GM18520 (cell line): Measurements from ENCODE around the gene CNOT6.

ENCODE experiments used
- ATAC-seq: cut with Tn5 transposase; IDR thresholded peaks from one replicate; pipeline ENCODE4 v1.9.1; 2021; ENCODE audit not compliant: unreplicated experiment

Gene CNOT6

GRCh38 chr5:180598797-180599589 lies 104.8 kb downstream of the CNOT6 start:
- ATAC-seq: no peak

- ATAC-seq: no peak
Observed at GRCh38 chr5:180599590-180599914, 105.4 kb downstream of the CNOT6 start.

- ATAC-seq: no peak
Observed at GRCh38 chr5:180599981-180600553, 105.9 kb downstream of the CNOT6 start.

GRCh38 chr5:180600554-180601041 lies 106.4 kb downstream of the CNOT6 start:
- no peak for ATAC-seq

GRCh38 chr5:180601591-180602480 lies 107.7 kb downstream of the CNOT6 start:
- ATAC-seq: no peak

- no peak for ATAC-seq
Observed at GRCh38 chr5:180602481-180603075, 108.4 kb downstream of the CNOT6 start.

GRCh38 chr5:180603076-180603594 lies 109.0 kb downstream of the CNOT6 start:
- ATAC-seq: no peak

- ATAC-seq: no peak
Observed at GRCh38 chr5:180604271-180604670, 110.1 kb downstream of the CNOT6 start.

- no peak for ATAC-seq
Observed at GRCh38 chr5:180605554-180606214, 111.5 kb downstream of the CNOT6 start.

GRCh38 chr5:180606215-180606785 lies 112.1 kb downstream of the CNOT6 start:
- no peak for ATAC-seq

GRCh38 chr5:180607861-180608571 lies 113.8 kb downstream of the CNOT6 start:
- ATAC-seq: no peak

- no peak for ATAC-seq
Observed at GRCh38 chr5:180608572-180609310, 114.6 kb downstream of the CNOT6 start.

- no peak for ATAC-seq
Observed at GRCh38 chr5:180609386-180609785, 115.2 kb downstream of the CNOT6 start.

GRCh38 chr5:180609817-180610550 lies 115.8 kb downstream of the CNOT6 start:
- no peak for ATAC-seq

- ATAC-seq: no peak
Observed at GRCh38 chr5:180611140-180611850, 117.1 kb downstream of the CNOT6 start.

- ATAC-seq: no peak
Observed at GRCh38 chr5:180612683-180613082, 118.5 kb downstream of the CNOT6 start.

GRCh38 chr5:180613188-180613813 lies 119.1 kb downstream of the CNOT6 start:
- no peak for ATAC-seq
